Hematopoietic multipotent progenitor cell treated with erythropoietin and hydrocortisone succinate and interleukin-3 and kit ligand, for 6 days (in vitro differentiated cells): Measurements from ENCODE around the gene SIRPG.
"Not testable (repeated sequence)": the region's sequence is repeated elsewhere in the genome, so short reads cannot be mapped to it uniquely, and the experiment has no call there.

Source experiments
- DNase-seq: peaks from one replicate; pipeline ENCODE4 v3.0.0-alpha.2; 2015

SIRPG gene

DNA sequence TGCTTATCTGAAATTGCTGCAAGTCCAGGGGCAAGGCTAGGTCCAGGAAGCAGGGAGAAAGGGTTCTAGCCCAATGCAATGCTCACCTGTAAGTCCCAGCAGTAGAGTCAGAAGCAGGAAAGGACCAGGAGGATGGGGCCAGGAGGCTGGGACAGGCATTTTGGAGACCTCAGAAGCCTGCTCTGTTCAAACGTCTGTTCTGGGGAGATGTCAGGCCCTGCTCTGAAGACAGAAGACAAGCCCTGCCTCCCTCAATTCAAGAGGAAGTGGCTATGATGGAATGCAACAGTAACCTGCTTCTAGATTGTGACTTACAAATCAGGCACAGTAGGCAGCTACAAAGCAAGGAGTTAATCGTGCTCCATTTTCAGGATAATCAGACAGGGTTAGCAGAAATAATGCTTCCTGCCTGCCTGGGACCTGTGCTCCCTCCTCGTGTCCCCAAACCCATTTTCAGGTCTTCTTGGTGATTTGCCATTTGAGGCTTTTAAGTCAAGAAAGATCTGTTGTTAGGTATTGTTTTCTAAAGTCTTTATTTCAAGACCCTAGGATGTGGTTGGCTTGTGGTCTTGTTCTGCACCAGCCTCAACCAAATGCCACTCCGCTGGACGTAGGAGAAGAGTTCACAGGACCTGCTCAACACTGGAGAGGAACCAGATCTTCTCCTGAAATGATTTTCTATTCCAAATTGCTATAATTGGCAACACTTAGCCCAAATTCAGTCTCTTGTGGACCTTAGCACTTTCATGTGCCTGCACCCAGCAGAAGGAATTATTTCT lies at the start of gene SIRPG:
Gene SIRPG, minus strand, starts transcription at position 224 of the 779 bp plus-strand sequence. Its CDS starts 65 bp downstream, at position 159.
- DNase-seq = peak; percentile 28

DNA sequence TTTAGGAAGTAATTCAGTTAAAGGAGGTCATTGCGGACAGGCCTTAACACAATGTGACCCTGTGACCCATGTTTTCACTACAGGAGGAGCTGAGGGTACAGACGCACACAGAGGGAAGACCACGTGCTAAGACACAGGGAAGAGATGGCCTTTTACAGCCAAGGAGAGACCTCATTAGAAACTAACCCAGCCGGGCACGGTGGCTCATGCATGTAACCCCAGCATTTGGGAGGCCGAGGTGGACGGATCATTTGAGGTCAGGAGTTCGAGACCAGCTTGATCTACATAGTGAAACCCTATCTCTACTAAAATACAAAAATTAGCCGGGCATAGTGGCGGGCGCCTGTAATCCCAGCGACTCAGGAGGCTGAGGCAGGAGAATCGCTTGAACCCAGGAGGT lies 49.3 kb upstream of the SIRPG start:
- not testable (repeated sequence) for DNase-seq

GRCh38 chr20:1706079-1706478 lies 48.5 kb upstream of the SIRPG start:
- peak; percentile 27 for DNase-seq

- no peak for DNase-seq
Measured at GRCh38 chr20:1702855-1703254, 45.3 kb upstream of the SIRPG start.

- DNase-seq = peak; percentile 68
Measured at GRCh38 chr20:1702328-1702727, 44.7 kb upstream of the SIRPG start.

- DNase-seq = peak; percentile 40
Measured at GRCh38 chr20:1700990-1701389, 43.4 kb upstream of the SIRPG start.

- no peak for DNase-seq
Measured at GRCh38 chr20:1697592-1697991, 40.0 kb upstream of the SIRPG start.

GRCh38 chr20:1696521-1697209 lies 39.1 kb upstream of the SIRPG start:
- DNase-seq = peak; percentile 27

- DNase-seq = no peak
Measured at GRCh38 chr20:1694672-1695071, 37.1 kb upstream of the SIRPG start.

DNA sequence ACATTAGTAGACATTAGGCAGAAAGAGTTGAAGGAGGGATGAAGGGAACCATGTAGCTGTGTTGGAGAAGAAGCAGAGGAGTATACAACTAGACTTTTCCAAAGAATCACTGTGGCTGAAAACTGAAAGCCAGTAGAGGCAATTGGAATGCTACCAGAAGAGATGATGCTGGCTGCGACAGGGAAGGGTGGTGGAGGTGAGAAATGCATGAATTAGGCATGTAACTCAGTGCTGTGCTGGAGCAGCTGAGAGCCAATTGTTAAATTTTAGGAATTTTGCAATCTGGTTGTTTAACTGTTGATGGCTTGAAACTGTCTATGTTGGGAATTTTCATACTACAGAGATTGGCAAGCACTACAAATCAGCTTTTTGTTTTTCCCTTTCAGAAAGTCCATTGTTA lies 35.8 kb upstream of the SIRPG start:
- no peak for DNase-seq

DNA sequence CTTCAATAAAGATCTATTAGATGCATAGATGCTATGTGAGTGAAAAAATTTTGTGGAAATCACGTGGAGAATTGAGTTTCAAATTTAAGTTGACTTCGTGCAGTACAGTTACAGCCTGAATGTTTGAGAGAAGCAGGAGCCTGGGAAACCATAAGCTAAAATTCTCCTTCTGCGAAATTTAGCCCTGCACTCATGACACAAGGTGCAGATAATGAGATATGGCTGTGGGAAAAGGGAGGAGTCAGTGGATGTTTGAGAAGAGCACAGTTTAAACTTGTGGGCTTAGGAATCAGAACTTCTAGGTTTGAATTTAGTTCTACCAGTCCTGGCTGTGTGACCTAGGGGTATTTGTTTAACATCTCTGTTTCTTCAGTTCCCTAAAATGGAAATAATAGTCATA lies 32.1 kb upstream of the SIRPG start:
- peak; percentile 63 for DNase-seq

DNA sequence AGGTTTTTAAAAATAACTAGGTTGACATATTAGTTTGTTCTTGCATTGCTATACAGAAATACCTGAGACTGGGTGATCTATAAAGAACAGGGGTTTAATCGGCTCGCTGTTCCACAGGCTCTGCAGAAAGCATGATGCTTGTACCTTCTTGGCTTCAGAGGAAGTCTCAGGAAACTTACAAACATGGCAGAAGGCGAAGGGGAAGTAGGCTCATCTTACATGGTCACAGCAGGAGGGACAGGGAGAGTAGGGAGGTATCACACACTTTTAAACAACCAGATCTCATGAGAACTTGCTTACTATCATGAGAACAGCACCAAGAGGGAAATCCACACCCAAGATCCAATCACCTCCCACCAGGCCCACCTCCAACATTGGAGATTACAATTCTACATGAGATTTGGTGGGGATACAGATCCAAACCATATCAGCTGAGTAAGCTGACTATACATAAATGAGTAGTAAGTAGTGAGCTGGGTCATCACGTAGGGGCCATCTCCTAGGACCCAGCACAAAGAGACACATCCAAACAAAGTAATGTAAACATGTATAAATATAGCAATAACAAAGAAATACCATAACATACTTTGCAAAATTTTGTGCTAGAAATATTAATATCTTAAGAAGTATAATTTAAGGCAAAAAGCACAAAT lies 31.4 kb upstream of the SIRPG start:
- no peak for DNase-seq

DNA sequence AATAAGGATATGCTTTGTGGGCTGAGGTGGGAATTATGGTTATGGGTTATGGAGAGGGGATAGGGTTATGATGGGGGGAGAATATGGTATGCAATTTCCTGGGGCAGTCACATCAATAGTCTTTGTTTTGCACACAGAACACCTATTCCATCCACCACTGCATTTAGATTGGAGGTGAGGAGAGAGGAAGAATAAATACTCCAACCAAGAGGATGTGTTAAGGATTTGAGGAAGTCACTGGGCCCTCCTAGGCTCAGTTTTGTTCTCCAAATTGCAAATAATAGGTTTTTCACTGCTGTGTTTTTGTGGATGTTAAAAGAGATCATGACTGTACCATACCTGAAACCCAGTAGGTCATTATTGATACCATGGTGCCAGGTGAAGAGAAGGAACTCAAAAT lies 29.5 kb upstream of the SIRPG start:
- DNase-seq = no peak

GRCh38 chr20:1686151-1686748 lies 28.7 kb upstream of the SIRPG start:
- peak; percentile 31 for DNase-seq

DNA sequence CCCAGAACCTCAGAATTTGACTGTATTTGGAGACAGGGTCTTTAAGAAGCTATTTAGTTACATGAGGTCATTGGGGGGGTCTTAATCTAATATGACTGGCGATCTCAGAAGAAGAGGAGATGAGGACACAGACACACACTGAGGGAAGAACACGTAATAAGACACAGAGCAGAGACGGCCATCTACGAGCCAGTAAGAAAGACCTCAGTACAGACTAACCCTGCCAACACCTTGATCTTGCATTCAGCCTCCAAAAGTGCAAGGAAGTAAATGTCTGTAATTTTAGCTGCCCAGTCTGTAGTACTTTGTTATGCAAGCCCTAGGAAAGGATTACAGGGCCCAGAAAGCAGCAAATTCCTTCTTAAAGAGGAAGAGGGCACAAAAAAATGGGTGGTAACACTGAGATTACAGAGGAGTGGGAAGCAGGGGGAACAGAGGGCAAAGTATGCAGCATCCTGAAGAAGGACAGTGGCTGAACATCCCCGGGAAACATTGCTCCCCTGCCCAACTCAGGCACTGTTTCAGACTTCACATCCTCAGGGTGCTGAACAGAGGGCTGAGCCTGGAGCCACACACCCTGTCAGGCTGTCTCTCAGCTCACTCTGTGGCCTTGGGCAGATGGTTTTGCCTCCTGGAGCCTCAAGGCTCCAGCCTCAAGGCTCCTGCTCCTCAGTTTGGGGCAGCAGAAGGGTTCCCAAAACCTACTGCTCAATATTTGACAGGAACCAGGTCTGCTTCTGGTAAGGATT lies 27.9 kb upstream of the SIRPG start:
- no peak for DNase-seq

GRCh38 chr20:1684872-1685271 lies 27.3 kb upstream of the SIRPG start:
- DNase-seq = no peak

GRCh38 chr20:1676650-1677049 lies 19.1 kb upstream of the SIRPG start:
- no peak for DNase-seq

- DNase-seq = no peak
Measured at GRCh38 chr20:1674990-1675780, 17.6 kb upstream of the SIRPG start.

DNA sequence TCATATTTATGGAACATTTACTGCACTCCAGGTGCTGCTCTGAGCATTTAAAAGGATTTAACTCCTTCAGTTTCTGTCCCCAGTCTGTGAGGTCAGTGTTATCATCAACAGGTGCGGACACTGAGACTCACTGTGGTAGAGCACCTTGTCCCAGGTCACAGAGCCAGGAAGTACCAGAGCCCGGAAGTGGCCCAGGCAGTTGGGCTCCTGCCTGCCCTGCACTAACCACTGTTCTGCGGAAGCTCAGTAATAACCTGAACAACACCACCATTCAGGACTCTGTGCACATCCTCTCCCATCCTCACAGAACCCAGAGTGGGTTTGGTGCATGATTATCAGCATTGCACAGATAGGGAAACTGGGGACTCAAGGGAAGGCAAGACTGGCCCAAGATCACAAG lies 16.8 kb upstream of the SIRPG start:
- DNase-seq = no peak

GRCh38 chr20:1673424-1673823 lies 15.8 kb upstream of the SIRPG start:
- no peak for DNase-seq

- DNase-seq = no peak
Measured at GRCh38 chr20:1672728-1673127, 15.1 kb upstream of the SIRPG start.
